AG04450 (cell line): ENCODE data around the gene CRTC1. TPM values are rescaled to one million over a fixed set of nuclear protein-coding genes. Genes with fewer than 3 reads are reported as not detected.

ENCODE experiments used
- CTCF ChIA-PET: fragments of 300-600, 350-600 bp; formaldehyde crosslinking; extraction: SDS; loops from one replicate; lab custom pipeline; 2022; ENCODE audit warnings: antibody characterized with exemption, inconsistent platforms; lab: Charles Lee
- POLR2A ChIA-PET: fragments of 350-600 bp; formaldehyde crosslinking; extraction: SDS; loops from one replicate; lab custom pipeline; 2021; ENCODE audit warnings: antibody characterized with exemption, inconsistent platforms; lab: Yijun Ruan, JAX
- DNase-seq: peaks from one replicate; pipeline ENCODE4 v3.0.0-alpha.2; 2011; ENCODE audit warnings: low read depth, low spot score
- H3K27ac ChIP-seq: one replicate; pipeline ENCODE4 v1.5.1; 2012; ENCODE audit warnings: low read depth, low read length, control low read depth
- H3K27me3 ChIP-seq: one replicate; pipeline ENCODE4 v1.6.0; 2012; ENCODE audit warnings: low read length; ENCODE audit not compliant: control insufficient read depth, insufficient read depth
- H3K4me3 ChIP-seq: 2 replicates; pipeline ENCODE4 v1.5.1; 2011; ENCODE audit warnings: mild to moderate bottlenecking, low read depth, low read length, control low read depth
- H3K9me3 ChIP-seq: 2 replicates; pipeline ENCODE4 v1.5.1; 2012; ENCODE audit warnings: low read length; ENCODE audit not compliant: control insufficient read depth, insufficient read depth
- polyA plus RNA-seq: library from polyadenylated mRNA; depleted of rRNA; stranded (reverse); fragments of >200 nt; gene quantifications from 2 replicates; pipeline ENCODE4 v1.2.3, GENCODE V29; 2011
- TF ChIP-seq, protein P1 (sequence below): IDR thresholded peaks from 2 replicates; pipeline ENCODE4 v1.5.1; 2011; ENCODE audit warnings: low read depth, low read length, control low read depth, inconsistent platforms

Gene CRTC1
- polyA plus RNA-seq, 1 experiment, result 1.0 TPM

DNA sequence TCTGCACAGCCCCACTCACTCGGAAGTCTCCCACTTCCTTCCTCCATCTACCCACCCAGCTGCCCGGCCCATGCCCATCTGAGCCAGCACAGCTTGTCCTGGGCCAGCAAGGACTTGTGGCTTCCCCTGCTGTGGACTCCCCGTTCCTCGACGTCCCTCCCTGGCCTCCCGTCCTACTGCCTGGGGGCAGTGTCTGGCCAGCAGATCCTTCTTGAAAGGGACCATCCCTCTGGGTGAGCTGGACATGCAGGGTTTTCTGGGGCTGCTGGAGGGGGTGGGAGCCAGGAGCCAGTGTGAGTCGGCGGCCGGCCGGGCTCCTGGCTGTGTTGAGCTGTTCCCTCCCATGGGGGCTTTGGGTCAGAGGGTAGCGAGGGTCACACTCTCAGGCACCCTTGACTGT is 26.7 kb downstream of the CRTC1 start:
- H3K27me3 ChIP-seq, result no peaks in the 10 kb centered on the region
- CTCF ChIA-PET, result no interaction called here
- TF ChIP-seq, protein P1, sequence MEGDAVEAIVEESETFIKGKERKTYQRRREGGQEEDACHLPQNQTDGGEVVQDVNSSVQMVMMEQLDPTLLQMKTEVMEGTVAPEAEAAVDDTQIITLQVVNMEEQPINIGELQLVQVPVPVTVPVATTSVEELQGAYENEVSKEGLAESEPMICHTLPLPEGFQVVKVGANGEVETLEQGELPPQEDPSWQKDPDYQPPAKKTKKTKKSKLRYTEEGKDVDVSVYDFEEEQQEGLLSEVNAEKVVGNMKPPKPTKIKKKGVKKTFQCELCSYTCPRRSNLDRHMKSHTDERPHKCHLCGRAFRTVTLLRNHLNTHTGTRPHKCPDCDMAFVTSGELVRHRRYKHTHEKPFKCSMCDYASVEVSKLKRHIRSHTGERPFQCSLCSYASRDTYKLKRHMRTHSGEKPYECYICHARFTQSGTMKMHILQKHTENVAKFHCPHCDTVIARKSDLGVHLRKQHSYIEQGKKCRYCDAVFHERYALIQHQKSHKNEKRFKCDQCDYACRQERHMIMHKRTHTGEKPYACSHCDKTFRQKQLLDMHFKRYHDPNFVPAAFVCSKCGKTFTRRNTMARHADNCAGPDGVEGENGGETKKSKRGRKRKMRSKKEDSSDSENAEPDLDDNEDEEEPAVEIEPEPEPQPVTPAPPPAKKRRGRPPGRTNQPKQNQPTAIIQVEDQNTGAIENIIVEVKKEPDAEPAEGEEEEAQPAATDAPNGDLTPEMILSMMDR, result no peak
- H3K9me3 ChIP-seq, result no peaks in the 10 kb centered on the region
- H3K4me3 ChIP-seq, result no peak overlapping the region
- no peak overlapping the region for H3K27ac ChIP-seq
- POLR2A ChIA-PET, result interaction anchor here (0.6 to 0.8 kb wide), 2 partner anchors 374 to 517 kb away, joined by 4 read pairs; partner anchors contain the start of gene MPV17L2
- no peak for DNase-seq

DNA sequence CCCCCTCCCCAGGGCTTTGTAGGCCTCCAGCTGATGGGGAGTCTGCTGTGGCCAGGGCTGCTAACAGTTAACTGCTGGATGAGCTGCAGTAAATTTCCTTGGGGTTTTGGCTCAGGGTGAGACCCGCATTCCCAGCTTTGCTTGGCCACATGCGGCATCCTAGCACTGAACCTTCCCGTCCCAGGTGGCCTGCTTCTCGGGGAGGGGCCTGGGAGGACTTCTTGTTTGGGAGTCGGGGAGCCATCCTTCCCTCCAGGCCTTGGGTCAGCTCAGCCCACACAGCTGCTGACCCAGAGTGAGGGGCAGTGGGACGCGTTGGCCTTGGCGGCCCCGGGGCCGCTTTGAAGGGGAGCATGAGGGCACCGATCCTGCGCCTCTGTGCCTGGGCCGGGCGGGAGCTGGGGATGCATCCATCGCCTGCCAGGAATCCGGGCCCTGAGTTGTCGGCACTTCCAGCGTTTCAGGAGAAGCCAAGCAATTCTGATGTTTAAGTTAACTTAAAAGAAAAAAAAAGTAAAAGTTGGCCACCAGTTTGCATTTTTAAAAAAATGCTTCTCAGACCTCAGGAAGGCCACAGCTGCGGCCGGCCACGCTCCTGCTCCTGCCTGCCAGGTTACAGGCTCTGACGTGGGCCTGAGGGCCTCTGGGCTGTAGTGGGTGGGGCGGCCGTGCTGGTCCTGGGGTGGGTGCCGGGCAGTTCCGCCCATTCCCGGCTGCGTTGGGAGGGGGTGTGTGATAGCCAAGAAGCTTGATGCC is 27.7 kb downstream of the CRTC1 start:
- Histone ChIP-seq H3K9me3 (no peaks in the 10 kb centered on the region), H3K27me3 (no peaks in the 10 kb centered on the region), H3K4me3 (no peak overlapping the region), H3K27ac (peak overlapping the region; percentile 68)
- TF ChIP-seq, protein P1, result no peak
- DNase-seq, result peak; percentile 38
- ChIA-PET CTCF (interaction anchor here (1.7 kb wide), 1 partner anchor 117 kb away, joined by 6 read pairs; no protein-coding TSS in a partner anchor), POLR2A (no interaction called here)

DNA sequence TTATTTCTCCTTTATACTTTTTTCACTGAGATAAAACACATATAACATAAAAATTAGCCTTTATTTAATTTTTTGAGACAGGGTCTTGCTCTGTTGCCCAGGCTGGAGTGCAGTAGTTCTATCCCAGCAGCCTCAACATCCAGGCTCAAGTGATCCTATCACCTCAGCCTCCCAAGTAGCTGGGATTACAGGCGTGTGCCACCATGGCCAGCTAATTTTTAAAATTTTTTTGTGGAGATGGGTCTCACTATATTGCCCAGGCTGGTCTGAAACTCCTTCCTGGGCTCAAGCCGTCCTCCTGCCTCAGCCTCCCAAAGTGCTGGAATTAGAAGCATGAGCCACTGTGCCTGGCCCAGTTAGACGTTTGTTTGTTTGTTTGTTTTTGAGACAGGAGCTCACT is 28.4 kb downstream of the CRTC1 start:
- Histone ChIP-seq H3K9me3 (no peaks in the 10 kb centered on the region), H3K4me3 (no peak overlapping the region), H3K27ac (peak overlapping the region; percentile 68), H3K27me3 (no peaks in the 10 kb centered on the region)
- ChIA-PET POLR2A (no interaction called here), CTCF (interaction anchor here (1.7 kb wide), 1 partner anchor 118 kb away, joined by 6 read pairs; no protein-coding TSS in a partner anchor)
- no peak for DNase-seq
- TF ChIP-seq, protein P1, result no peak

DNA sequence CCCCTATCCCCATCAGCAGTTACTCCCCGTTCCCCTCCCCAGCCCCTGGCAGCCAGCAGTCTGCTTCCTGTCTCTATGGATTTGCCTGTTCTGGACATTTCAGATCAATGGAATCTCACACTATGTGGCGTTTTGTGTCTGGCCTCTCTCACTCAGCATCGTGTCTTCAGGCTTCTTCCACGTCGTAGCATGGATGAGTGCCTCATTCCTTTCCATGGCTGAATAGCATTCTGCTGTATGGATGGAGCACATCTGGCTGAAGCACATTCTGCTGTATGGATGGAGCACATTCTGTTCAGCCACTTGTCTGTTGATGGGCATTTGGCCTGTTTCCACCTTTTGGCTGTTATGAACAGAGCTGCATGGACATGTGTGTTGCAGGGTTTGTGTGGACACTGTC is 29.5 kb downstream of the CRTC1 start:
- no peak overlapping the region for H3K4me3 ChIP-seq
- DNase-seq, result no peak
- no peaks in the 10 kb centered on the region for H3K27me3 ChIP-seq
- no peaks in the 10 kb centered on the region for H3K9me3 ChIP-seq
- ChIA-PET CTCF (no interaction called here), POLR2A (no interaction called here)
- TF ChIP-seq, protein P1, result no peak
- no peak overlapping the region for H3K27ac ChIP-seq

DNA sequence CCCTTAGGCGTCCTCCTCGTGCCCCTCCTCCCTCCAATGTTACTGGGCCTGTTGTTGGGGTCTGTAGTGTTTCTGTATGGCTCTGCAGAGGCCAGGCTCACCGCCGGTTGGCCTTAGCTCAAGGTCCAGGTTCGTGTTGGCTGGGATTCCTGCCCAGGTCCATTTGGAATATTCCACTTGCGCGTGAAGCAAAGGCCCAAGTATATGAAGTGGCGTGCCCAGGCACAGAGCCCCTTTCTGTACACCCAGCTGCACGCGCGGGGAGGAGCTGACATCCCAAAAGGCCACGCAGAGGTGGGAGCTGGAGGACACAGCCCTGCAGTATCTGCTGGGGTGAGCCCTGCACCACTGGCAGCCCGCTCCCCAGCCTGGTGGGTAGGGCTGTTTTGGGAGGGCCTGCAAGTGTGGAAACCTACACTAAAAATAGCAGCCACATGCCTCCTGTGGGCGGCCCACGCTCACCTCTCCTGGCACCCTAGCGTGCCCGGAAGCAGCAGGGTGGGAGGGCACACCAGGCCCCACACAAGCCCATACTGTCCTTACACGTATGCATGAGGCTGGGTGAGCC is 30.2 kb downstream of the CRTC1 start:
- CTCF ChIA-PET, result no interaction called here
- POLR2A ChIA-PET, result interaction anchor here (0.6 kb wide), 1 partner anchor 17 kb away, joined by 3 read pairs; no protein-coding TSS in a partner anchor
- DNase-seq, result no peak
- TF ChIP-seq, protein P1, result no peak
- Histone ChIP-seq H3K9me3 (no peaks in the 10 kb centered on the region), H3K4me3 (no peak overlapping the region), H3K27me3 (no peaks in the 10 kb centered on the region), H3K27ac (no peak overlapping the region)
